Measurements from ENCODE around the gene RPL13A.

GRCh38 chr19:49524812-49525455 lies 37.5 kb downstream of the RPL13A start:
- no peak for TF ChIP-seq CTCF (IDR thresholded peaks at IDR 0.05)
- no peak for TF ChIP-seq POLR2A (IDR thresholded peaks at IDR 0.05)
- no peak for TF ChIP-seq EP300 (IDR thresholded peaks at IDR 0.05)

Data from gastroesophageal sphincter (tissue), 3 donors.